Kidney capillary endothelial cell (primary cell): Measurements from ENCODE around the gene RNF32.
"Not testable (repeated sequence)": the region's sequence is repeated elsewhere in the genome, so short reads cannot be mapped to it uniquely, and the experiment has no call there.

Source experiments
- DNase-seq: peaks from one replicate; pipeline ENCODE4 v3.0.0-alpha.2; 2018; ENCODE audit warnings: low spot score

RNF32 gene

DNA sequence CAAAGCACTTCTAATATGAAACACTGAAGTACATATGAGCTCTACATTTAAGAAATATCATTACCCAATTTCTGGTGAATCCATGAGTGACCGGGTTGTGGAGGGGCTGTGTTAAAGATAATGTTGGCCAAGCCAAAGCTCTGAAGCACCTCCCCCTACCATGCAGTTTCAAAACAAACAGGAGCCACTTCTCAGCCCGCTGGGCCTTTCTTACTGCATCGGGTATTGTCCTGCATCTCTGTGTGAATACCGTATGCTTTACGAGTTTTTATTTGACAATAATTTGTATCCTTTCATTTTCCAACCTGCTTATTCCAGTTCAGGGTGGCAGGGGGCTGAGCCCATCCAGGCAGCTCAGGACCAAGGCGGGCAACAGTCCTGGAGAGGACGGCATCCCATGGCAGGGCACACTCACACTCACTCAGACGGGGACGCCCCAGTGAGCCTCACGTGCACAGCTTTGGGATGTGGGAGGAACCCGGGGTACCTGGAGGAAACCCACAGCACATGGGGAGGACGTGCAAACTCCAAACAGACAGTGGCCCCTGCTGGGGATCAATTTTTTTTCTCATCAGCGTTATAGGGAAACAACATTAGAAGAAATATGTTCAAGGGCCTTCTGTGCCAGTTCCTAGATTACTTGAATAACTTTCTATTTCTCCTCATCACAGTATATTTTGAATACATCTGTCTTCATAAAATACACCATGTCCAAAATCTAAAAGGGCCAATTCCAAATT lies 1.9 kb downstream of the RNF32 start:
- no peak for DNase-seq

DNA sequence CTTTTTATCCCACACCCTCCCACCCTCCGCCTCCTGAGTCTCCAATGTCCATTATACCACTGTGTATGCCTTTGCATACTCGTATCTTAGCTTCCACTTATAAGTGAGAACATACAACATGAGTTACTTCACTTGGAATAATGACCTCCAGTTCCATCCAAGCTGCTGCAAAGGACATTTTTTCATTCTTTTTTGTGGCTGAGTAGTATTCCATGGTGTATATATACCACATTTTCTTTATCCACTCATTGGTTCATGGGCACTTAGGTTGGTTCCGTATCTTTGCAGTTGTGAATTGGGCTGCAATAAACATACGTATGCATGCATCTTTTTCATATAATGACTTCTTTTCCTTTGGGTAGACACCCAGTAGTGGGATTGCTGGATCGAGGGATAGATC lies 6.8 kb downstream of the RNF32 start:
- DNase-seq, result not testable (repeated sequence)

DNA sequence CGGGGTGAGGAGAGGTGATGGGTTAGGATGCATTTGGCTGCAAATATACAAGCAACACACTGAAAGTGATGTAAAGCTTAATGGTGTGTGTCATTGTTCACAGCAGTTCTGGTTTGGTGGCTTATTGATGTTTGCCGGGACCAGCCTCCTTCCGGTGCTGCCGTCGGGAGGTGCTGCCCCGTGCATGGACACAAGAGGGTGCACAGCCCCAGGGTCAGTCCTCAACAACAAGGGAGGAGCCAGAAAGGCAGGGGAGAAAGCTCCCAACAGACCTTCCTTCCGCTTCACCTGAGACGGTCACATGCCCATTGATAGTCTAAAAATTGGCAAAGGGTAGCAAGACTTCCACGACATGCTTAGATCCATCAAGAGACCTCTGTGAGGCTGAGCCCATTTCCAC lies 9.5 kb downstream of the RNF32 start:
- DNase-seq, result peak; percentile 10

DNA sequence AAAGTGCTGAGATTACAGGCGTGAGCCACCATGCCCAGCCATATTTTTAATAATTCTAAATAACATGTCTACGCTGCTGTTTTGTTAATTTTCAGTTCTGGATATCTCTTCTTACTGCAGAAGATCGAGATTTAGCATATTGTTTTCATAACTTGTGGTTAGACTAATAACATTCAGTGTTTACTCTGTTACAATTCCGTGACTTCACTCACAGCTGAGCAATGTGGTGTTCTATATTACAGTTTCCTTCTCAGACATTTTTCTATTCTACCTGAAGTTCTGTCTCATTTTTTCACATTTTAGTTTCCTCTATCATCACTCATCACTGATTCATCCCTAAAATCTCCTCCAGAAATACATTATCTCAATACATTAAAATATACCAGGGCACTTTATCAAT lies 10.9 kb downstream of the RNF32 start:
- DNase-seq, result no peak

DNA sequence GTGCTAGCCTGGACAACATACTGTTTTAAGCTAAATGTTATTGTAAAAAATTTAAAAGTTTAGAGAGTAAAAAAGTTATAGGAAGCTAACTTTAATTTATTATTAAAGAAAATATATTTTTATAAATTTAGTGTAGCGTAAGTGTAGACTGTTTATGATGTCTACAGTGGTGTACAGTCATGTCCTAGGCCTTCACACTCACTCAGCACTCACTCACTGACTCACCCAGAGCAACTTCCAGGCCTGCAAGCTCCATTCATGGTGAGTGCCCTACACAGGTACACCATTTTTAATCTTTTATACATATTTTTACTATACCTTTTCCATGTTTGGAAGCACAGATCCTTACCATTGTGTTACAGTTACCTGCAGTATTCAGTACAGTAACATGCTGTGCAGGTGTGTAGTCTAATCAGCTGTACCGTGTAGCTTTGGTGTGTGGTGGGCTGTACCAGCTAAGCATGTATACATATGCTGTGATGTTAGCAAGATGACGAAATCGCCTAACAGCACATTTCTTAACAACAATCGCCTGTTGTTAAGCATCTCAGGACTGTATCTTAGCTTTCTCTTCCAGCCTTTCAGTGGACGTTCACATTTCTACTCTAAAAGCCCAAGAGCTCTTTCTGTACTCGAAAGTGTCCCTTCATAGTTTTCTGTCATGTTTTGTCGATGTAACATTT lies 12.5 kb downstream of the RNF32 start:
- no peak for DNase-seq

DNA sequence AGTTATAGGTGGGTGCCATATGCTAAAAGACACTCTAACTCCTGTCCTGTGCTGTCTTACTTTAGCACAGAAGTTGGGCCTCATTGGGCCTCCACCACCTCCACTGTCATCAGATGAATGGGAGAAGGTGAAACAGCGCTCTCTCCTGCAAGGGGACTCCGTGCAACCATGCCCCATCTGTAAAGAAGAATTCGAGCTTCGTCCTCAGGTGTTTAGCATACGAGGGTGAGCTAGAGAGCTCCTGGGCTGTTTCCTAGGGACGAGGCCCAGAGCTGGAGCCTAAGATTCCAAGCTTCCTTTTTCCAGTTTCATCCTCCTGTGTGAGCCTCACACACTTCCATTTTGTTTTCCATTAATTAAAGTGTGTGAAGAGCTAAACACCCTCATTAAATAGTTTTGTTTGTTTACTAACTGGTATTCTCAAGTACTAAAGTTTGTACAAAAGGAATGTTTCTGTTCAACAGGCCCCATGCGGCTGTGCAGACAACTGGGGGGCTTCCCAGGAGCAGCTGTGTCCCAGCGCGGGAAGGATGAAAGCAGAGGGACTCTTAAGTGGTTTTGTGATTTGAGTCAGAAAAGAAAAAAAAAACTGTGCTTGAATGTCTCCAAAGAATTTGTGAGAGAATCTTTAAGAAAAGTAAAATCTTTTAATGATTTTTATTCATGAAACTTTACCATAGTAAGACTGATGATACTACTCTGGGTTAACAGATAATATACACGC lies 14.1 kb downstream of the RNF32 start:
- DNase-seq, result no peak

DNA sequence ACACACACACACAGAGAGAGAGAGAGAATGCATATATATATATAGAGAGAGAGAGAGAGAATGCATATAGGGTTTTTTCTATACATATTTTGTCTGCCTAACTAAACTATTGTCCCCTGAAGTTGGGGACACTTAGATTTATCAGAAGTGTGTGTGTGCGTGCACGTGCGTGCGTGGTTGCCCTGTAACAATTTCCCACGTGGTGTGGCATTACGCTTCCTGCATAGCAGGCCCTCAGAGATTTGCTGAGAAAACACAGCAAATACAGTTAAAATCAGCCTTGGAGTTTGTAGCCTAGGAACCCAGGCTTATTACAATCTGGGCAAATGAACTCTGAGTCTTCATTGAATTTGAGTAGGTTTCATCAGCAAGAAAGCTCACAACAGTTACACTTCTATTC lies 14.7 kb downstream of the RNF32 start:
- no peak for DNase-seq

DNA sequence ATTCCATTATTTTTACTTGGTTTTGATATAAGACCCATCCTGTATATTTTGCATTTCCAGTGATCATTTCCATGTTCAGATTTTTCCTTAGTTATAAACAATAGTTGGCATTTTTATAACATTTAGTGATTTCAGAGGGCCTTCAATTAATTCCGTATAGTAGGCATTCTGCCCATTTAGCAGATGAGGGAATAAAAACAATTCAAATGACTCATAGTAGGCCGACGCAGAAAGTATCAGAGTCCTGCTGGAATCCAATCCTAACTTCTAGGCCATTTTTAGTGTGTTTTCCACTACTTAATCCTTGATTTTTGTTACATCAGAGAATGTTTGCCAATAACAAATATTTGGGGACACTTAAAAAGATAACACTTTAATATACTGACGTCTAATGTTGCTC lies 15.4 kb downstream of the RNF32 start:
- no peak for DNase-seq

DNA sequence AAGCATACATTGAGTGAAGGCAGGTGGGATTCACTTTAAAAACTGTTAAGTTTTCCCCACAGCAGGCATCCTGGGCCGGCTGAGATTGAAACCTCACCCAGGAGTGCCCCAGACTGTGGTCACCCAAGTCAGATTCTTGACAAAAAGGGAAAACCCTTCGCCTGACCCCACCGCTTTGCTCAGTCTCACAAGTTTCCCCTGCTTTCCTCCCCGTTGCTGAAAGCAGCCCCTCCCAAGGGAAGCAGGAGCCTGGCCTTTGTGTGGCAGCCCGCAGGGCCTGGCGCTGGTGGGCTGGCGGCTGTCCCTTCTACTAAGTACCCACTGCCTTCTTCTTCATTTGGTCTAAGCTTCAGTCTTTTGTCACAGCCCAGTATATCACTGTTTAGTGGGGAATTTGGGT lies 16.0 kb downstream of the RNF32 start:
- no peak for DNase-seq

DNA sequence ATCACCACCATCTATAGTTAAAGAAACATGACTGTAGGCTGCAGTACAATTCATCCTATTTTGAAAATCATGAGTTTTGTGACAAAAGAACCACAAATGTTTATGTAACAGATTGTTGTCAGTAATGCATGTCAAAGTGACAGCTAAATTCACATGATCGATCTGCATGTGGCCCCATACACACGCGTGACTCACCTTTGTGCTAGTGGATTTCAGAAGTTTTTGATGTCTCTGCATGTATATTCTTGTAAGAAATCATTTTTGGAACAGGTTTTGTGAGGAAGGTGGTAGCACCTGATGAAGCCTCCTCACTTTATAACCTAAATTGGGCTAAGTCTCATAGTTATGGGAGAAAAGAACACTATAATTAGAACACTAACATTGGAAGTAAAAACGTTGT lies 17.1 kb downstream of the RNF32 start:
- no peak for DNase-seq

DNA sequence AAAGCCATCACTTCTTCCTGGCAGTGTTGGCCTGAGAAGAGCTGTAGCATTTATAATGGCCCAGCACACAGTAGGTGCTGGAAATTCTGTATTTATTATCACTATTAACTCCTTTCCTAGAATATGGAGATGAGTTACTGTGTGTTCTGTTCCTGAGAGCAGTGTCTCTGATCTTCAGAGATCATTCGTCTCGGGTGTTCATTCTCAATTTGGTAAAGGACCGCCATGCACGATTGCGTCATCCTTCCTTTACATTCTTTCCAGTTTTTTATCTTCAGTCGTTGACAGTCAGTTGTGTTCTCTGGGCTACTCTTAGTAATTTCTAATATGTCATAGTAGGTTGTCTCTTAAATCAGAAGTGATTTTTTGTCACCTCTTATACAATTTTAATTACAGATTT lies 18.6 kb downstream of the RNF32 start:
- no peak for DNase-seq

DNA sequence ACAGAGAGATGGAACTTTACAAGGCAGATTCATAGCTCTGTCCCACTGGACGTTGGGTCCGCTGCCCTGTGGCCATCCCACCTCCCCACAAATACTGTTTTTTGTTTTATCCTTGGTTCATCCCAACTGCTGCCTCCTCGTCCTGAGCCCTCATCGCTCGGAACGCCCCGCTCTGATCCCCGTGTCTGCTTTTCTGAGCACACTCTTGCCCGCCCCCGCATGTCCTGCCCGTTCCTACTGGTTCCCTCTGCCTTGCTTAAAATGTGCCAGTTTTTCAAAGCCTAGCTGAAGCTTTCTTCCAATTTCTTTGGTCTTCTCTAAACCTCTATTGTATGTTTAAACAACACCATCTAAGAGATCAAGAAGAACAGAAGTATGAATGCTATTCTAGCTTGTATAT lies 19.4 kb downstream of the RNF32 start:
- no peak for DNase-seq

DNA sequence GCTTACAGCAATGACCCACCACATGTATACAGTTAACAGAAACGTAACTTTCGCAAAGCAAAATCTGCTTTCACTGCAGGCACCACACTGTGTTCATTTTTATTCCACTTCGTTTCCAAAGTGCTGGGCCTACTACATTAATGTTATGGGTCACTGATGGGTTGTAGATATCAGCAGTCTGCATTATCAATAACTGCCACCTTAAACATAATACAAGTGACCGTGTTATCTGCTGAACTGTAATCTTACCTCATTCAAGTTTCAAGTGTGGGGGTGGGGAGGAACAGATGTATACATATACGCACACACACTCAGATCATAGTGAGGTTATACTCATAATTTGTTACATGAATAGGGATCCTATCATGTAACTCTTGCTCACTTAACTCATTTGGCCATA lies 21.1 kb downstream of the RNF32 start:
- no peak for DNase-seq

DNA sequence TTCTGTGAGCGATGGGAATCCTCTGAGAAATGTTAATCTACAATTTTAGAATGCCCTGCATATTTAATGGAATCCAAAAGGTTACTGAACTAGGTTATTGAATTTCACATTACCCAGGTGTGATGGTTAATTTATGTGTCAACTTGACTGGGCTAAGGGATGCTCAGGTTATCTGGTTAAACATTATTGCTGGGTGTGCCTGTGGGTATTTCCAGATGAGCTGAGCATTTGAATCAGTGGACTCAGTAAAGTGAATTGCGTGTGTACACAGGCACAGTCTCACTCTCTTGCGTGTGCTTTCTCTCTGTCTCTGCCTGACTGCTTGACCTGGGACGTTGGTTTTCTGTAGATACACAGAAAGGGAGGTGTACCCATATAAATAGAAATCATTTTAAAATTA lies 21.7 kb downstream of the RNF32 start:
- no peak for DNase-seq

DNA sequence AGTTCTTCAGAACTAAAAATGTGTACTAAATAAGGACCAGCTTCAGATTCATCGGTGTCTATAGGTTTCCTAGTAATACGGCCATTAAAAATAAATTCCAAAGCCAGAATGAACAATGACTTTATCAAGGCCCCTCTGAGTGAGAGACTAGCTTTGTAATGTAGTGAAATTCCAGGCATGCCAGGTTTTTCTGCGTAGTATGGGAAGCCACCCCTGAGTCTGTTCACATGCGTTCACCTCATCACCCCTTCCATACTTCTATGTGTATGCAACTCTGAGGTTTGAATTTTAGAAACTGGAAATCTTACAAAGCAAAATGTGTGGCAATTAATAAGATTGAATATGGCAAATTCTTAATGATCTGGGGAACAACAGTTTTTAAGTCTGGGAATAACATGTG lies 24.5 kb downstream of the RNF32 start:
- no peak for DNase-seq

DNA sequence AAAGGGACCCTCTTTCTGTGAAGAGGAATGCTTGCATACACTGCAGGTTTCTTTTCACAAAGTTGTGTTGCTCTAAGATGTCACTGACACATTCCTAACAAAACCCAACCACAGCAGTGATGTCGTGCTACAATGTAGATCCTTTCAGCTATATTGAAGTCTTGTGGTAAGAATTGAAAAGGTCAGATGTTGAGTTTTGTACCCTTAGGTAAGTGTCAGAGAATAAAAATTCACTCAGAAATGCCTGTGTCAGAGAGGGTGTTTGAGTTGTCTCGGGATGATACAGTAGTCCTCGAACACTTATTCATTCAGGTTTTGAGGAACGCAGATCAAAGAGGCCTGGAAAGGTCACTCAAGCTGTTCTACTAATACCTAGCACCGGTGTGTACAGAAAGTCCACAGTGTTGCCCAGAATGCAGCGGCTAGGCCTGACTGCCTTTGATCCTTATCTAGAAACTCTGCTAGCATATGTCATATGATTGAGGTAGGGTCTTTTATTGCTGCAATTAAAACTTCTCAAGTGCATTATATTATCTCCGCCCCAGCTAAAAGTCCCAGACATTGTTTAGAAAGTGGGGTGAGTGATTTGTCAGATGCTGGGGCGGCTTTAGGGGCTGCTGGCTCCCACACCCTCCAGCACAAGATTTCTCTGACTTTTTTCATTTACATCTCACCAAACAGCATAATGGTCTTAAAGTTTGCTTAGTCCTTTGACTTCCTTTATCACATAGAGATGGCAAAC lies 26.0 kb downstream of the RNF32 start:
- DNase-seq, result no peak

DNA sequence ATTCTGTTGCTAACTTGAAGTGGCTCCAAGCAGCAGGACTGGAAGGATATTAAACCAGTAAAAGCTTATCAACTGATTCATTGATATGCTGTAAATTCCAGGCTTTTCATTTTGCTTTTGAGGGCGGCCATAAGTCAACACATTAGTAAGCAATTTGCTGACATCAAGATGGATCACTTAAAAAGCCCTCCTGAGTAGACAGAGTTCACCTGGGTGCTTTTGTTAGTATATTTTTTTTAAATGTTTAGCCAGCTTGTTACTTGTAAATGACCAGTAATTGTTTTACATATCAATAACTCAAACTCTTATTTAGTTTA lies 26.5 kb downstream of the RNF32 start:
- DNase-seq, result no peak

DNA sequence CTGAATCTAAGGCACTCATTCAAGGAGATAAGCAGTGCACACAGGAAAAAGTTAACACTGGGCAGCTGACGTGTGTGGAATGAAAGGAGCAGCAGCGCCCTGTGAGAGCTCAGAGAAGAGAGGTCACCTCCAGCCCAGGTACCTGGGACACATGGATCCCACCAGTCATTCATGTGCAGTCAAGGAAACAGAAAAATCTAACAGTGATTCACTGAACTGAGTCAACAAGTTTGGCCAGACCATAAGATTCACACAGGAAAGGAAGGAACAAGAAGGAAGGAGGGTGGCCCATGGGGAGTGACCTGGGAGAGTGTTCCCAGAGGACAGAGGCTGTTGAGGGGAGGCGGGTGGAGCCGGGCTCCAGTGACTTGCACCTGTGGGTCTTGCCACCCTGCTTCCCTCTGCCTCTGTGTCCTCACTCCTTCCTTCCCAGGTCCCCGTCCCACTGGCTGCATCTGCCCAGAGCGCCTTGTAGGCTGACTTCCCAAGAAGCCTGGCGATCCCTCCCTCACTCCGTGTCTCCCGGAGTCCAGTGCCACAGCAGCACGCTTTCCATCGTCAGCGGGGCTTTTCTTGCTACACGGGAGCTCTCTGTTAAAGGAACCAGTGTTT lies 27.7 kb downstream of the RNF32 start:
- no peak for DNase-seq

DNA sequence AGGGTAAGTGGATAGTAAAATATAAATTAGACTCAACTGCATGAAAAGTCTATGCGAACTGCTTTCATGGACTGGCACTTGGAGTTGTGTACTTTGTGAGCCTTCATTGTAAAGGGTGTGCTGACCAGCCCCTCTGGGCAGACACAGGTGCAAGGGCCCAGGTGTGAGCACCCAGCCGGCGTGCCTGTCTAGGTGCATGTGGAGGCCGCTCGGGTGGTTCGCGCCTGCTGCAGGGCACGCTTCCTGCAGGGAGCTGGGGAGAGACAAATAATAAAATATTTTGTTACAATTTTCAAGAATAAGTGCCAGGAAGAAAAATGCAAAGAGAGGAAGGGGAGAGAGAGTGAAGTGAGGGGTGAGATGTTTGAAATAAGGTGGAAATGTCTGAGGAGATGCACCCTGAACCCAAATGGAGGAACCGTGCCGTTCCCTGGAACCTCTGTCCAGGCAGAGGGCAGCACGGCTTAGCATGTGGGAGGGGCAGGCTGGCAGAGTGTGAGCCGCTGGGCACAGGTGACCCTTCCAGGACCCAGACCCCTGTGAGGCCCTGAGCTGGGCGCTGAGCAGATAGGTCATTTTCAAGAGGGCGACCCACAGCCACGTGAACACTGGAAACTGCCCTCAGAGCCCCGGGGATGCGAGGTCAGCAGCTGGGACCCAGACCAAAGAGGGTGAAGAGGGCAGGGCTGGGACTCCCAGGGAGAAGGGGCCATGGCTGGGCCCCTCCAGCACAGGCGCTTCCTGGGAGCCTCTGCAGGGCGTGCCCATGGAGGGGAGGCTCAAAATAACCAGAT lies 28.7 kb downstream of the RNF32 start:
- DNase-seq, result no peak

DNA sequence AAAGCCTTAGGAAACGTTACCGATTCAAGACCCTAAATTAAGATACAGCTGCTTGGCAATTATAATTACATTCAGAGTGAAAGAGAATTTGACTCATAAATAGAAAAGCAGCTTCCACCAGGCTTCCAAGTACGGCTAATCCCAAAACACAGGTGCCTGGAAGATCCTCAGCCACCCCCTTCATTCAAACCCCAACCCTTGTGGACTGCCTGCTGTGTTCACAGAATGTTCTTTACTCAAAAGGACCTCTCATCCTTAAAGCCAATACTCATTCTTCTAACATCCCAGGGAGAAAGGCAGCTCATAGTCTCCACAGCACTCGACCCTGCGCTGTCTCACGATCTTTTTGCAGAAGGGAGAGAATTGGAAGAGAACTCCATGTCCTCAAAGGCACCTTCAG lies 32.9 kb downstream of the RNF32 start:
- DNase-seq, result no peak

DNA sequence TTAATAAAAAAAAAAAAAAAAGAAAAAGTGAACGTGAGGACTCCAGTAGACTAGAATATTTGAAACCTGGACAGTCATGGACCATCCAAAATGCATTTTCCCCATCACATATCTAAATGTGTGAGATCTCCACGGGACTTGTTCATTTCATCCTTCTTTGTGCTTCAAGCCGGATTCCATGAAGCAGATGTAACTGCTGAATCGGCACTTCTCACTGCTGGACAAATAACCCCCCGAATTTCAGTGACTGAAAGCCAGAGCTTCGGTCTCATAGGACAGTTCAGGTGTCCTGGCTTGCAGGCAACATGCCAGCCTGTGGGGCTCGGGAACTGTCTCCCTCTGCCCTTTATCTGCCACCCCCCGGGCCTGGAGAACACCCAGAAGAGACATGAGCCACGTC lies 33.3 kb downstream of the RNF32 start:
- no peak for DNase-seq

DNA sequence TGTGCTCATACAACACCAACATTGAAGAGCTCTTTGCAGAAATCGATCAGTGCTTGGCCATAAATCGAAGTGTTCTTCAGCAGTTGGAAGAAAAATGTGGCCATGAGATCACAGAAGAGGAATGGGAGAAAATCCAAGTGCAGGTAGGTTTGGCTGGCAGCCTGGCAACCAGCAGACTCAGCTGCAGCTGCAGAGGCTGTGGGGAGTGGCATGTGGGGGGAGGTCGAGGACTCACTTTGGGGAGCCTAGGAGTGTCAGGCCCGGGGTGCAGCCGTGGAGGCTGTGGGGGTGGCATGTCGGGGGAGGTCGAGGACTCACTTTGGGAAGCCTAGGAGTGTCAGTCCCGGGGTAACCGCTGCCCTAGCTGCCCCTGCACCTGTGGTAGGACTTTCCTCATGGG lies 35.1 kb downstream of the RNF32 start:
- DNase-seq, result no peak
